Measurements from ENCODE around the gene ADAM12. TPM values are rescaled to one million over a fixed set of nuclear protein-coding genes. Genes with fewer than 3 reads are reported as not detected.

ADAM12 gene
- total and polyA plus RNA-seq, 7 donors: under 0.01 to 0.82 (median 0.46) TPM; not detected in 1

DNA sequence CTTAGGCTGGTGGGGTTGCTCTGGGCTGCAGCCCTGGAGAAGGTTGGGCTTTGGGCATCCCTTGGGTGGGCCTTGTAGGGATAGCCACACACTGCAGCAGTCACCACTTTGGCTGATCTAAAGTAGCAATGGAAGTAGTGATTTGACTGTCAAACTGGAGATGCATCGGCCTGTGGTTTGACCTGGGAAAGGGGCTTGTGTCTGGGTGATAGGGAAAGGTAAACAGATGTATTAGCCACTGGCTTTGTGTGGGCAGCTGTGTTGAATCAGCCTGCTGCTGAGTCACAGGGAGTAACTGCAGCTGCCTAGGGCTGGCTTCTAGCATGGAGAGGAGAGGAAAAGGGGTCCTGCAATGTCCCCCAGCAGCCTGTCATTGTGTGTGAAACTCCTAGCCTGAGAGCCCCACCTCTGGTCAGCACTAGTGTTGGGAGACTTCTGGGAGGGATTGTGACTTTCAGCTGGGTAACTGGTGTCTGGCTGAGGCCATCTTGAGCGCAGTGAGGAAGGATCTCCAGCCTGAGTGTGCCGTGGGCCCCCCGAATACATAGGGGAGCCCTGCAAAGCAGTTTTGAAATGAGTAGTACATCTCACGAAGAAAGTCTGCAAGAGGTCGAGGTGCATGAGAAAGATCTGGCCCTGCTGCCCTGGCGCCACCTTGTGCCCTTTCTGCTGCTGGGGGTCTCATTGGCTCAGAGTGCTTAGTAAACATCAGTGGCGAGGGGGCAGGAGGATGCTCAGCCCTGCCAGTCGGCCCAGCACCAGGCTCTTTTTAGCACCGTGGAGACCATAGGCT lies 374.6 kb downstream of the ADAM12 start:
- no peaks in the 10 kb centered on the region for H3K36me3 ChIP-seq
- no peaks in the 10 kb centered on the region for H3K4me1 ChIP-seq
- H3K27ac ChIP-seq: no peak overlapping the region
- intact Hi-C loops (cut with DNase I): no loop called here
- no peak for DNase-seq
- TF ChIP-seq EP300 (IDR thresholded peaks at IDR 0.05): no peak
- no peaks in the 10 kb centered on the region for H3K27me3 ChIP-seq
- no peak overlapping the region for H3K4me3 ChIP-seq
- WGBS, 2 donors: 84 to 86% methylated on average over 10 of the region's 10 CpGs
- no peaks in the 10 kb centered on the region for H3K9me3 ChIP-seq

DNA sequence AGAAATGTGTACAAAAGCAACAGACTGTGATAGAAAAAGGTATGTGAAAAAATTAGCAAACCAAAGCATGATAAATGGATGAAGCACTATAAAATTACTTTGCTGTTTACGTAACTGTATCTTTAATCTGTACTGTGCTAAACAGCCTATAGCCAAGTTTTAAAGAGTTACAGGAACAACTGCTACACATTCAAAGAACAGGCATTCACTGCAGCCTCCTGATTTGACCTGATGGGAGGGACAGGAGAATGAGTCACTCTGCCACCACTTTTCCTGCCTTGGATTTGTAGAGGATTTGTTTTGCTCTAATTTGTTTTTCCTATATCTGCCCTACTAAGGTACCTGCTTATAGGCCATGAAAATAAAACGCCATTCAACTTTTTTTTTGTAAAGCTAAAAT lies 375.8 kb downstream of the ADAM12 start:
- WGBS, 2 donors: 93 to 94% methylated on average over 2 of the region's 2 CpGs
- H3K27me3 ChIP-seq: no peaks in the 10 kb centered on the region

DNA sequence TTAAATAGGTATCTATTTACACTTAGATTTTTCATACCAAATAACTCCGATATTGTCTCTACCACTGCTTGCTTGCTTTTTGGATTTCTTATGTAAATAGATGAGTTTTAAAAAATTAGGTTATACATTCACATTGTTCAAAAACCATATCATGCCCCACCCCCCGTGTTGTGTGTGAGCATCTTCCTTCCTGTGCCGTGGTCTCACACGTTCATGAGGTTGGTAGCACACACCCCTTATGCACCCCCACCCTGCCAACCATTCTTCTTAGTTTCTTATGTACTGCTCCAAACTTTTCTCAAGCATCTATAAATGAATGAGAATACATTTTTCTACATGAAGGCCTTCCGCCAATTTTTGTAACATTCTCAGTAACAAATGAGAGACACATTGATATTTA lies 376.3 kb downstream of the ADAM12 start:
- no peak for TF ChIP-seq POLR2A (IDR thresholded peaks at IDR 0.05)
- no peak for TF ChIP-seq POLR2AphosphoS5 (IDR thresholded peaks at IDR 0.05)
- no peak for TF ChIP-seq EP300 (IDR thresholded peaks at IDR 0.05)
- Histone ChIP-seq H3K36me3 (no peaks in the 10 kb centered on the region), H3K9me3 (no peaks in the 10 kb centered on the region), H3K4me3 (no peak overlapping the region), H3K27ac (no peak overlapping the region), H3K4me1 (no peaks in the 10 kb centered on the region), H3K27me3 (no peaks in the 10 kb centered on the region)
- intact Hi-C loops (cut with DNase I): no loop called here
- 69 to 89% methylated on average over 5 of the region's 5 CpGs for WGBS, 2 donors
- DNase-seq: no peak

More for the DNA sequence above, 375.8 kb downstream of the ADAM12 start:
- H3K27ac ChIP-seq: no peak overlapping the region
- no peaks in the 10 kb centered on the region for H3K4me1 ChIP-seq
- intact Hi-C loops (cut with DNase I): no loop called here
- no peak for TF ChIP-seq POLR2AphosphoS5 (IDR thresholded peaks at IDR 0.05)
- TF ChIP-seq EP300 (IDR thresholded peaks at IDR 0.05): no peak
- TF ChIP-seq, protein P1, sequence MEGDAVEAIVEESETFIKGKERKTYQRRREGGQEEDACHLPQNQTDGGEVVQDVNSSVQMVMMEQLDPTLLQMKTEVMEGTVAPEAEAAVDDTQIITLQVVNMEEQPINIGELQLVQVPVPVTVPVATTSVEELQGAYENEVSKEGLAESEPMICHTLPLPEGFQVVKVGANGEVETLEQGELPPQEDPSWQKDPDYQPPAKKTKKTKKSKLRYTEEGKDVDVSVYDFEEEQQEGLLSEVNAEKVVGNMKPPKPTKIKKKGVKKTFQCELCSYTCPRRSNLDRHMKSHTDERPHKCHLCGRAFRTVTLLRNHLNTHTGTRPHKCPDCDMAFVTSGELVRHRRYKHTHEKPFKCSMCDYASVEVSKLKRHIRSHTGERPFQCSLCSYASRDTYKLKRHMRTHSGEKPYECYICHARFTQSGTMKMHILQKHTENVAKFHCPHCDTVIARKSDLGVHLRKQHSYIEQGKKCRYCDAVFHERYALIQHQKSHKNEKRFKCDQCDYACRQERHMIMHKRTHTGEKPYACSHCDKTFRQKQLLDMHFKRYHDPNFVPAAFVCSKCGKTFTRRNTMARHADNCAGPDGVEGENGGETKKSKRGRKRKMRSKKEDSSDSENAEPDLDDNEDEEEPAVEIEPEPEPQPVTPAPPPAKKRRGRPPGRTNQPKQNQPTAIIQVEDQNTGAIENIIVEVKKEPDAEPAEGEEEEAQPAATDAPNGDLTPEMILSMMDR (IDR thresholded peaks at IDR 0.05): no peak
- no peak for TF ChIP-seq POLR2A (IDR thresholded peaks at IDR 0.05)
- no peak for DNase-seq
- H3K9me3 ChIP-seq: no peaks in the 10 kb centered on the region
- H3K4me3 ChIP-seq: no peak overlapping the region
- H3K36me3 ChIP-seq: no peaks in the 10 kb centered on the region

DNA sequence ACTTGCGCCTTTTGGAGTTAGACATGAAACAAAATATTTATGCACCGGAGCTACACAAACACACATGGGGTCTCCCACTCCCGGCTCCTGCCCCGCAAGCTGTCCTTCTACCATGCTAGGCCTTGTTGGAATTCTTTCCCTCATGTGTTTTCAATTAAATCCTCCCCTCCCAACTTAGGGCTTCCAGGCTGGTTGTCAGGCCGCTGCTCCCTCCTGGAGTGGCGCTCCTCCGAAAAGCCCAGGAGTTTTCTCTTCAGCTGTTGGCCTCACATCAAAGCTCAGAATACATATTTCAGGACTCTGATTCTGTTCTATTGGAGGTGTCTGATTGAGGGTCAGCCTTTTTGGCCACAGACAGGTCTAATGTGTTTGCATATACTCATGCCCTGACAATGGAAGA lies 378.6 kb downstream of the ADAM12 start:
- DNase-seq: no peak
- 94 to 96% methylated on average over 7 of the region's 7 CpGs for WGBS, 2 donors

DNA sequence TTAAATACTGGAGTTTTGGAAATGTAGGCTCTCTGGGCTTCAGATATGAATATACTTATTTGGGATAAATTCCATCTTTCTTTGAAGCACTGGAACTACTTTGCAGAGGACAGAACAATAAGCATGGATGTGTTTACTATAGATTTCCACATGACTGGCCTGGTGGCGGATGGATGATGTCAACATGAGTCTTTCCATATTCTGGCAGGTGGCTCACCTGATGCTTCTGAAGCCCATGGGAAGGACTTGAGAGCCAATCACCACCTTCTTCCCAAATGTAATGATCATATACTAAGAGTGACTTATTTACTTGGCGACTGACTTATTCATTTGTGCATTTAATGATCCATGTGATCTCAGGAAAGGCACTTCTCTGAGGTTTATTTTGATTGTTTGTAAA lies 381.4 kb downstream of the ADAM12 start:
- Histone ChIP-seq H3K4me3 (no peak overlapping the region), H3K36me3 (no peaks in the 10 kb centered on the region), H3K27me3 (no peaks in the 10 kb centered on the region), H3K4me1 (no peaks in the 10 kb centered on the region), H3K27ac (no peak overlapping the region), H3K9me3 (no peaks in the 10 kb centered on the region)
- 95 to 98% methylated on average over 2 of the region's 2 CpGs for WGBS, 2 donors
- intact Hi-C loops (cut with DNase I): no loop called here
- no peak for DNase-seq
- TF ChIP-seq POLR2AphosphoS5 (IDR thresholded peaks at IDR 0.05): no peak
- no peak for TF ChIP-seq EP300 (IDR thresholded peaks at IDR 0.05)
- no peak for TF ChIP-seq POLR2A (IDR thresholded peaks at IDR 0.05)
- TF ChIP-seq, protein P1 (IDR thresholded peaks at IDR 0.05): no peak

More for the DNA sequence above, 378.6 kb downstream of the ADAM12 start:
- no peaks in the 10 kb centered on the region for H3K9me3 ChIP-seq
- no peaks in the 10 kb centered on the region for H3K4me1 ChIP-seq
- intact Hi-C loops (cut with DNase I): no loop called here
- H3K27me3 ChIP-seq: no peaks in the 10 kb centered on the region
- TF ChIP-seq EP300 (IDR thresholded peaks at IDR 0.05): no peak
- H3K27ac ChIP-seq: no peak overlapping the region
- no peak overlapping the region for H3K4me3 ChIP-seq
- no peaks in the 10 kb centered on the region for H3K36me3 ChIP-seq

DNA sequence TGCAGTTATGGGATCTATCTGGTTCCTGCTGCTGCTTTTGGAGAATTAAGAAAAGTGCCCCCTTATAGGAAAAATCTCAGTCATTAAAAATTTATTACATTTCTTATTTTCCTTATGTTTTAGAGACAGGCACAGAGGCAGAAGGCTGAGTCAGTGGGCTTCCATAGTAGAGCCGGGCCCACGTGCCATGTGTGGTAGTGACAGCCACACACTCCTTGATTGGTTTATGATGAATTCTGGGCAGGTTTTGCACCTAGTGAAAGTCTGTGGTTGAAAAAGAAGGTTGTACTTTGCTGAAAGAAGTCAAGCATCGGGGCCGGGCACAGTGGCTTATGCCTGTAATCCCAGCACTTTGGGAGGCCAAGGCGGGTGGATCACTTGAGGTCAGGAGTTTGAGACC lies 382.0 kb downstream of the ADAM12 start:
- Histone ChIP-seq H3K9me3 (no peaks in the 10 kb centered on the region), H3K27ac (no peak overlapping the region), H3K36me3 (no peaks in the 10 kb centered on the region), H3K4me1 (no peaks in the 10 kb centered on the region), H3K4me3 (no peak overlapping the region), H3K27me3 (no peaks in the 10 kb centered on the region)
- no peak for DNase-seq
- intact Hi-C loops (cut with DNase I): no loop called here
- WGBS, 2 donors: 78% methylated on average over 5 of the region's 5 CpGs
- TF ChIP-seq POLR2AphosphoS5 (IDR thresholded peaks at IDR 0.05) (no peak), EP300 (IDR thresholded peaks at IDR 0.05) (no peak), POLR2A (IDR thresholded peaks at IDR 0.05) (no peak)
- TF ChIP-seq, protein P1 (IDR thresholded peaks at IDR 0.05): no peak

Data from sigmoid colon (tissue), 7 donors.